UCSD-AML1 (cell line): ENCODE data around the gene TTC4.

Experiments used
- DNase-seq: peaks from one replicate; lab custom pipeline; 2025; ENCODE audit not compliant: unreplicated experiment; lab: John Stamatoyannopoulos, UW

Gene TTC4, protein sequence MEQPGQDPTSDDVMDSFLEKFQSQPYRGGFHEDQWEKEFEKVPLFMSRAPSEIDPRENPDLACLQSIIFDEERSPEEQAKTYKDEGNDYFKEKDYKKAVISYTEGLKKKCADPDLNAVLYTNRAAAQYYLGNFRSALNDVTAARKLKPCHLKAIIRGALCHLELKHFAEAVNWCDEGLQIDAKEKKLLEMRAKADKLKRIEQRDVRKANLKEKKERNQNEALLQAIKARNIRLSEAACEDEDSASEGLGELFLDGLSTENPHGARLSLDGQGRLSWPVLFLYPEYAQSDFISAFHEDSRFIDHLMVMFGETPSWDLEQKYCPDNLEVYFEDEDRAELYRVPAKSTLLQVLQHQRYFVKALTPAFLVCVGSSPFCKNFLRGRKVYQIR

DNA sequence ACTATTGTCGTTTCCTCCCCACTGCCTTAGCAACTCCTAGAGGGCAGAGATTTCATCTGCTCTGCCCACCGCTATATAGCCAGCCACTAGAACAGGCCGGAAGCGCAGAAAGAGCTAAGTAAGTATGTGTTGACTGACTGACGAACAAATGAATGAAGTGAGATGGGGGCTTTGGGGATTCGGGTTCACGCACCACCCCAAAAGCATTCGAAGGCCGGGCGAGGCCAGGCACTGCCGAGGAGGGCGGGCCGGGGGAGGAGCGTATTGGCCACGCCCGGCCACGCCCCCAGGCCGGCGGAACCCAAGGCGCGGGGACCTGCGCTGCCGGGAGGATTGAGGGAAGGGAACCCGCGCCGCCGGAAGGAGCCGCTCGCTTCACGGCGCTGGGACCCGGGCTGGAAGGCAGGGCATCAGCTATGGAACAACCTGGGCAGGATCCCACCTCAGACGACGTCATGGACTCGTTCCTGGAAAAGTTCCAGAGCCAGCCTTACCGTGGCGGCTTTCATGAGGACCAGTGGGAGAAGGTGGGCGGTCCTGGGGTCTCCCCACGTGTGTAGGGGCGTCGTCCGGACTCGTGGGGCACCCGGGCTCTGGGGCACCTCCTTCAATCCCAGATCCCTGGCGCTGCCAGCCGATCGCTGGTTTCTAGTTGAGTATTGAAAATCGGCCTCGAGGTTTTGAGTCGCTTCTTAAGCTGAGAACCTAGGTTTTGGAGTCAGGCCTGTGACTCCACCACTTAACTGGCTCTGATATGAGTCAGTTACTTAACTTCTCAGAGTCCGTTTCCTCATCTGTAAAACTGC, at the start of gene TTC4:
TTC4 (plus strand) TSS at position 369 of the 806 bp plus-strand sequence; CDS start at position 417, 48 bp downstream.
- DNase-seq: peak; percentile 89

DNA sequence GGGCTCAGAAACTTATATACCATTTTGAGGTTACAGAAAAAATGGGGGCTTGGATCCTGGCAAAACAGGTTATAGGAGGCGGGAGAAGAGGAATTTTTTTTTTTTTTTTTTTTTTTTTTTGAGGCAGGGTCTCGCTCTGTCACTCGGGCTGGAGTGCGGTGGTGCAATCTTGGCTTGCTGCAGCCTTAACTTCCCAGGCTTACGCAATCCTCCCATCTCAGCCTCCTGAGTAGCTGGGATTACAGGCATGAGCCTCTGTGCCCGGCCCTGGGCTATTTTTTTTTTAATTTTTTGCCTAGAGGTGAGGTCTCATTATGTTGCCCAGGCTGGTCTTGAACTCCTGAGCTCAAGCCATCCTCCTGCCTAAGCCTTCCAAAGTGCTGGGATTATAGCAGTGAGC, 49.3 kb upstream of the TTC4 start:
- DNase-seq: no peak

DNA sequence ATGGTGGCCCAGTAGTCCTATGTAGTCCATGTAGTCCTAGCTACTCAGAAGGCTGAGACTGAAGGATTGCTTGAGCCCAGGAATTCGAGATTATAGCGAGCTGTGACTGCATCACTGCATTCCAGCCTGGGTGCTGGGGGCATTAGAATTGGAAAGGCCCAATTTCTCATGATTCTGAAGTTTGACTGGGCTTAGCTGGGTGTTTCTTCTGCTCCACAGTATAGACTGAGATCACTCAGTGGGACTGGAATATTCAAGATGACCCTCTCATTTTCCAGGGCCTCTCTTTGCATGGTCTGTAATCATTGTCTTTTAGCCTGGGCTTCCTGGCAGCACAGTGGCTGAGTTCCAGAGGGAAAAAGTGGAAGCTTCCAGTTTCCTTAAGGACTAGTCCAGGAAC, 47.9 kb upstream of the TTC4 start:
- no peak for DNase-seq

DNA sequence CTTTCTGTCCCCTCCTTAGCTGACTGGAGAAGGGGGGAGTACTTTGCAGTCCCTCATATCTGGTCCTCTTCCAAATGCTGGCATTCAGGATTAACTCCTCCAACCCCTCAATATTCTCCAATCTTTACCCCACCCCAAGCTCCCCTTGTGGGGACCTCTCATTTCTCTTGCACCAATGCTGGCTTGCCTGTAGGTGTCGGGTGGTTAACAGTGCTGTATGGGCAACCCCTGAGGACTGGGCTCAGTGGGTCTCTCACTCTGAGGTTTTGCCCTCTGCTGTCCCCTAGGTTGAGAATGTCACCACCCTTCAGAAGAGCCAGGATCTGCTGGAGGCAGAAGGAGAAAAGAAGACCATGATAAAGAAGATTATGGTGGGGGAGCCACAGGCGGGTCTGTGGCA, 47.1 kb upstream of the TTC4 start:
- DNase-seq: no peak

DNA sequence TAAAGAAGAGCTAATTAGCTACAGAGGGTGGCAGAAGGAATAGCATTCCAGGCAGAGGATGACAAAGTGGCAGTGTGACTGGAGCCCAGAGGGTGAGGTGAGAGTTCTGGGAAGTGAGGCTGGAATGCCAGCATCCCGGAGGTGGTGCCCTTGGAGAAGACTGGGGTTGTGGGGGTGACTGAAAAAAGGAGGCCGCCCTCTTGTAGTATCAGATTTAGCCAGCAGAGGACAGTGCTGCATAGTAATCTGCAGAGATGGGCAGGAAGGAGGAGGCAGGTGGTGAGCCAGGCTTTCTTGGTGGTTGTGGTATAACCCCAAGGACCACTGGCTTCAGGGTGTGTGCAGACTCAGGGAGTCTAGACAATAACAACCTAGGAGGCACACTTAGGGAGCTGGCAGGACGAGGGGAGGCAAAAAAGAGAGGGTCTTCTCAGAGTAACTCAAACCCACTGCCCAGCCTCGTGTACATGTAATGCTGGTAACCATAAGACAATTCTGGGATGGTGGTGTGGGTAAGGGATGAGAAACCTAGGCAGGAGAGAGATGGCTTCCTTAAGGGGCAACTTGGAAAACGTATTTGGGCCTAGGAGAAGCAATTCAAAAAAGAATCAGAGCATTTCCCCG, 43.6 kb upstream of the TTC4 start:
- peak; percentile 49 for DNase-seq

DNA sequence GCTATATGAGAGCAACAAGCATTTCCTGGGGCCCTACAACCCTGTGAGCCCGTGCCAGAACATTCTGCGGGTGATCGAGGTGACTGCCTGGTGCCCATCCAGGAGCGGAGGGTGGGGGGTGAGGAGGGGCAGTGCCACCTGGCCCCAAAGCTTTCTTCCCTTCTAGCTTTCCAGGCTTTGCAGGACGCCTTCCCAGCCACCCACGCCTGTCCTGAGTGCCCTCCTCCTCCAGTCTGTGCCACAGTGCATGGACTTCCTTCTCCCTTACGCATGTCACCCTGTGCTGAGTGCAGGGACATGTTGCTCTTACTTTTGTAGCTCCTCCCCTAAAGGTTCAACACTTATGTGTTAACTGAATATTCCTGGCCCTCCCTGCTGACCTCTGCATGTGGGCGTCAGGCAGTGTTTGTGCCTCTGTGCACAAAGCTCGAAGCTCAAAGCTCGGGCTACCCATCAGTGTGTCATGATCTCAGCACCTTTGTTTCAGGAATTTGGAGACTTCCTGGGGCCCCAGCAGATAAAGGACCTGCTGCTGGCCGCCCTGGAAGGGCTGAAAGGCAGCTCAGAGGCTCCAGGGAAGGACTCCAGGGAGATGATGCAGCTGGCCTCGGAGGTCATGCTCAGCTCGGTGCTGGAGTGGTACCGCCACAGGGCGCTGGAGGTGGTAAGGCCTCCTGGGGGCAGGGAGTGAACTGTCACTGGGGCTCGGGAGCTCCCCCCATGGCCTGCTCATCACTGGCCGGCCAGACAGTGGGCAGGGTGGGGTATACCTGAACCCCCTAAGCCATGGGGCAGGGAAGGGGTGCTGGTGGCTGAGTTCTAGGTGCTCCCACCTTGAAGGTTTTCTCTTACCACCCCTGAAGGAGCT, 36.7 kb upstream of the TTC4 start:
- no peak for DNase-seq

DNA sequence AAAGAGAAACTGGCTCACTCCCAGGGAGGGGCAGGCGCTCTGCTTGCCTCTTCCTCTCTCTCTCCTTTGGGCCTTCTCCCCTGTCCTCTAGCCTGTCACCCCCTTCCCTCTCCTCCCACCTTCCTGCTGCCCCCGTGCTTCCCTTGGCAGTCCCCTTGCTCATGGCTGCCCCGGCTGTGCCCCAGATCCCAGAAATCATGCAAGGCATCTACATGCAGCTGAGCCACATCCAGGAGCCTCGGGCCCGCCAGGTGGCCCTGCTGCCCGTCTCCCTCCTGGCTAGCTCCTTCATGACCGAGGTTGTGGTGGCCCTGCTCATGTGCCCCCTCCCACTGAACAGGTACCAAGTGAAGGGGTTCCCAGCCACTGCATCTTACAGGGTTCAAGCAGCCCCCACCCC, 36.0 kb upstream of the TTC4 start:
- no peak for DNase-seq

DNA sequence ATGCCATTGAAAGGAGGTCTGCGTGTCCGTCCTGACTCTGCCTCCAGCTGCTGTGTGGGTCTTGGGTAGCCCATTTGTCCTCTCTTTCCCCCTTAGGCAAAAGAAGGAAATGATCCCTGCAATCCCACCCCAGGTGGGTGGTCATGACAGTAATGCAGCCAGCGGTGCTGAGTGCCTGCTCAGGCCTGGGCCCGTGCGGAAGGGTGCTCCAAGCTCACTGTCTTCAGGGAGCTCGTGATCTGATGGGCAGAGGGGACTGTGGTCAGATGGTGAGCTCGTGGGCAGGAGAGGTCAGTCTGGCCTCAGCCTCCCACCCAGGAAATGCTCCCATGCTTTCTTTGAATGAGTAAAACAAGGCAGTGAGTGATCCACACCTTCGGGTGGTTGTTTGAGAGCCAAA, 35.3 kb upstream of the TTC4 start:
- no peak for DNase-seq

DNA sequence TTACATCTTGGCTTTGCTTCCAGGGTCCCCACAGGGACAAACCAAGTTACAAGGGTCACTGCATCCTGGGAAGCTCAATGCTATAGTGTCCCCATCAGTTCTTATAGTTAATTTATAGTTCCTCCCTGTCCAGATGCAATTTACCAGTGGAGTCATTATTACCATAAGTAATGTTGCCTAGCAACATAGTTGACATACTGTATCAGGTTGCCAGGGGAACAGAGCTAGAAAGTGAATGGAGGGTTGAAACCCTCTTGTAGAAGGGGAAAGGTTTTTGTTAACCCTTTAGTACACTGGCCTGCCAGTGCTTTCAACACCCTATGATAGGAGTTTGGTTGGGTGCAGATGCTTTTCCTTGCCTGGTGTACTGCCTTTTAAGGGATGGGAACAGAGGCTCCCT, 34.3 kb upstream of the TTC4 start:
- DNase-seq: no peak

DNA sequence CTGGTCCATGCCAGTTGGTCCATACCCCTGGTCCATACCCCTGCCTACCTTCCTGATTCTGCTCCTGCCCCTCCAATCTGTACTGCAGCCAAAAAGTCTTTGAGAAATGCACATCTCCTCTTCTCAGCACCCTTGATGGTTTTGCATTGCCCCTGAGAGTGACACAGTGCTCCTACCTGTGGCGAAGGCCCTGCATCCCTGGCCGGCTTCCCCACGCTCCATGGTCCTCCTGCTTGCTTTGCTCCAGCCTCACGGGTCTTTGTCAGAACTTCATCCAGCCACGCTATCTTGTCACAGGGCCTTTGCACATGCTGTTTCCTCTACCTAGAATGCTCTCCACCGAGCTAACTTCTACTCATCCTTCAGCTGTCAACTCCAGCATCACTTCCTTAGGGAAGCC, 32.2 kb upstream of the TTC4 start:
- DNase-seq: no peak

DNA sequence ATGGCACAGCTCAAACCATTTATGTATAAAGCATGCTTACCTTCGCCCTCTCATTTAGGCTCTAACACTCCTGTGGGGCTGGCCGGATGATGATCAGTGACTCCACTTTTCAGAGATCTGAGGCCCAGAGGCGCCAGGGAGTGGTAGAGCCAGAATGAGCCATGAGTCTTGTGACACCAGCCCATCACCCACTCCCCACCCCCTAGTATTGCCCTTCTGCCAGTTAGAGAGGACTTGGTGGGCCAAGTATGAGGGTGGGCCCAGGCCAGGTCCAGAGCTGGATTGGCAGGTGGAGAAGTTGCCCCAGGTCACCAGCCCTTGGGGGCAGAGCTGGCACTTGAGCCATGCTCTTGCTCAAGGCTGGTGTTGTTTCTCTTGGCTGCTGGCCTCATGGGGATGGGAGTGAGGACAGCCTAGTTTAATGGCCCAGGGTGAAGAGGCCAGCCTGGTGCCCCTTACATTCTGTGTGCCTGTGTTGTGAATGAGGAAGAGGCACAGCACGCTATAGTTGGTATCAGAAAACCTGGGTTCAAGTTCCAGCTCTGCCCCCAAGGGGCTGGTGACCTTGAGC, 30.2 kb upstream of the TTC4 start:
- DNase-seq: no peak

DNA sequence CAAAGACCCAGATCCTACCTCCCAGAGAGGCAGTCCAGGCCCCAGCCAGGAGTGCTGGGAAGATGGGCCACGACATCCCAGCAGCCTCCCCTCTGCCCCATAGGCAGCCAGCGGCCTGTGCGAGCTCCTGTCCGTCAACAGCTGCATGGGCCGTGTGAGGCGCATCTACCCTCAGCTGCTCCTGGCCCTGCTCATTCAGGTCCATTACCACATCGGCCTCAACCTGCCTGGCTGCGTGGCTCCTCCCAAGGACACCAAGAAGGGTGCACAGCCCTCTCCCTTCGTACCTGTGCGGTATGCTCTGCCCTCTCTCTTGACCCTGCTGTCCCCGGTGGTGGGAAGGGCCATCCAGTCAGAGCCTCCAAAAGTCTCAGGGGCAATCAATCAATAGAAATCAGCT, 29.5 kb upstream of the TTC4 start:
- DNase-seq: no peak

DNA sequence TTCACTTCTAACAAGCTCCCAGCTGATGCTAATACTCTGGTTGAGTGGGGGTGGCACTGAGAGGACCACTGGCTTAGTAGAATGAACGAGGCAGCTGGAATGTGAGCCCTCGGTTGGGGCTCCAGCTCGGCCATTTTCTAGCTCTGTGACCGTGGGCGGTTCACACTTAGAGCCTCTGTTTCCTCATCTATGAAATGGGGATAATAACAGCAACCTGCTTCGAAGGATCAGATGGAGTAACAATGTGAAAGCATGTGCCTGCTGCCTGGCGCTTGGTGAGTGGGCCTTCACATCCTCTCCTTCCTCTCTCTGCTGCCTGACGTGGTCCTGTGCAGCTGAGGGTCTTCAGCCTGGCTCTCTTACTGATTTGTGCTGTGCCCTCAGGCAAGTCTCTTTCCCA, 20.9 kb upstream of the TTC4 start:
- no peak for DNase-seq

DNA sequence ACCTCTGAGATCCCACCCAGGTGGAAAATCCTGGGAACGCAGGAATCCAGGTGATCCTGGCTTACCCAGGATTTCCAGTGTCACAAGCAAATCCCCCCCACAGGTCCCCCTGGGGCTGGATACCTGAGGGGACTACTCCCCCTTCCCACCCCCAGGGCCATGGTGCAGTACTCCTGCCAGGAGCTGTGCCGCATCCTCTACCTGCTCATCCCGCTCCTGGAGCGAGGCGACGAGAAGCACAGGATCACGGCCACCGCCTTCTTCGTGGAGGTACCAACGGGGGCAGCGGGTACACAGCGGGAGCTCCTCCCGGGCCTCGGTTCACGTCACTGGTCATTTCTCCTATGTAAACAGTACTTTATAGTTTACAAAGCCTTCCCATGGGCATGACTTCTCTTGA, 20.4 kb upstream of the TTC4 start:
- DNase-seq: no peak

DNA sequence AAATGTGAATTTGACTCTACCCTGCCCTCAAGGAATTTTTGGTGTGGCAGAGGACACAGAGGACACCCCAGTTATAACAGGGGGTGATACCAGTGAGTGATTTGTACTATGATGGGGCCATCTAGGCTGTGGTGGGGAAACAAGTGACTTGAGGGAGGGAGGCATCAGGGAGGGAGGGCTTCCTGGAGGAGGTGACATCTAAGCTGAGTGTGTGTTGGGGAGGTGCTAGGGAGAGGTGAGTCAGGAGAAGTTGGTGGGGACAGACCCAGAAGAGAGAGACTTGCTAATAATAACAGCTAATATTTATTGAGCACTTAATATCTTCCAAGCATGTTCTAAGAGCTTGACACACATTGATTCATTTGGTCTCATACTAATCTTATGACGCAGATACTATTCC, 19.9 kb upstream of the TTC4 start:
- no peak for DNase-seq

DNA sequence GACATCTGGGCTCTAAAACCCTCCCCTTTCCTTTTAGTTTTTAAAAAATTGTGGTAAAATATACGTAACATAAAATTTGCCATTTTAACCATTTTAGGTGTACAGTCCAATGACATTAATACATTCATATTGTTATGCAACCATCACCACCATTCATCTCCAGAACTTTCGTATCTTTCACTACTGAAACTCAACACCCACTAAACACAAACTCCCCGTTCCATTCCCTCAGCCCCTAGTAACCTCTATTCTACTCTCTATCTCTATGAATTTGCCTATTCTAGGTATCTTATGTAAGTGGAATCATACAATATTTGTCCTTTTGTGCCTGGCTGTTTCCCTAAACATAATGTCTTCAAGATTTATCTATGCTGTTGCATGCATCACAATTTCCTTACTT, 19.4 kb upstream of the TTC4 start:
- DNase-seq: no peak

DNA sequence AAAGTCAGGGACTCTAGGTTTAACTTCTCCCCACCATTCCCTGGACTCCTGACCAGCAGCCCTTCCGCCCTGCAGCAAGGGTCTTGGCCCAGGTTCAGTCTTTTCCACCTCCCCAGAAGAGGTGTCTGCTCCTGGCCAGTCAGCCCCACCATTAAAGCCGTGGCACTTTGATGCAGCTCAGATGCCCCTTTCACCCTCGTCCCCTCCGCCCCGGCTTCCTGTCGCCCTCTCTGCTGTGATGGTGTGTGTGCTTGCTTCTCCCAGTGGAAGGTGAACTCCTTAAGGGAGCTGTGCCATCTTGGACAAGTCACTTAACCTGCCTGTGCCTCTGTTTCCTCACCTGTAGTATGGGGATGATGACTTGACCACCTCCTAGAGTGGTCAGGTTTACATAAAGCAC, 17.8 kb upstream of the TTC4 start:
- DNase-seq: no peak

DNA sequence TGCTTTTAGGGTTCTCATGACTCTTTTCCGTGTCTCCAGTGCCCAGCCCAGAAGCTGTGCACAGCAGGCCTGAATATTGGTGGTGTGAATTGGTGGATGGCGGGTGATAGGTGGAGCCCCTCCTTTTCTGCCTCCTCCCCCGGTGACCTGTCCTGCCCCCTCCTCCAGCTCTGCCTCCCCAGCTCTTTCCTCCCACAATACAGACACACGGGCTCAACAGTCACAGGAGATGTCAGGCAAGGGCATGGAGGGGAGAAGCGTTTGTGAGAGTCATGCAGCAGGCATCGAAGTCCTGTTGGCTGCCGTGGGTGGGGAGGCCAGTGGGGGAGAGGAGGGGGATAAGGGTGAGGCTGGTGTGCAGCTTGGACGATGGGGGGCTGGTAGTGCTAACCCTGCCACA, 17.3 kb upstream of the TTC4 start:
- DNase-seq: no peak

DNA sequence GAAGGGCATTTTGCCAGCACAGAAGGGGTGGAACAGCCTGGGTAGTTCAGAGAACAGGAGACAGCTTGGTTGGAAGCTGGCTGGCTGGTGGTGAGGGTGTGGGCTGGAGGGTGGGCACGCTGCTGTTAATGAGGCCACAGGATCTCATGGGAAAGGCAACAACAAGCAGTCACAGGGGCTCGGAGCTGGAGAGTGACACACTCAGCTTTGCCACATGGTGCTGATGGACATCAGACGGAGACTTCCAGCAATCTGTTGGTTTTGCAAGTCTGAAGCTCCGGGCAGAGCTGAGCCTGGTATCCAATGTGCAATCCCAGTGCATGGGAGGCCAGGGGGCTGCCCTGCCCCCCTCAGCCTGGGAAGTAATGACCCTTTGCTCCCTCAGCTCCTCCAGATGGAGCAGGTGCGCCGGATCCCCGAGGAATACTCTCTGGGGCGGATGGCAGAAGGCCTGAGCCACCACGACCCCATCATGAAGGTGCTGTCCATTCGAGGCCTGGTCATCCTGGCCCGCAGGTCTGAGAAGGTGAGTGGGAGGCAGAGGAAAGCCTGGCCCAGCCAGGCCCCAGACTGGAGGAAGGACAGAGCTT, 15.6 kb upstream of the TTC4 start:
- no peak for DNase-seq

DNA sequence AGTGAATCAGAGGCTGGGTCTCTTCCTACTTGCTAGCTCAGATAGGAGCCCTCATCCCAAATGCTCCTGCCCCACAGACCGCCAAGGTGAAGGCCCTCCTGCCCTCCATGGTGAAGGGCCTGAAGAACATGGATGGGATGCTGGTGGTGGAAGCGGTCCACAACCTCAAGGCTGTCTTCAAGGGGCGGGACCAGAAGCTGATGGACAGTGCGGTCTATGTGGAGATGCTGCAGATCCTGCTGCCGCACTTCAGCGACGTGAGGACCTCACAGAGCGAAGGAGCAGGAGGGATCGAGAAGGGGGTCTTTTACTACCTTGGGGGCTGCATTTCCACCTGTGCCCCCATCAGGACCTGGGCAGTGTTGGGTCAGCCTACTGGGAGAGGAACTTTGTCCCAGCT, 14.6 kb upstream of the TTC4 start:
- DNase-seq: no peak
